IPS-NIHi7 (cell line): Measurements from ENCODE around the gene ZHX3.
"Not testable (repeated sequence)": the region's sequence is repeated elsewhere in the genome, so short reads cannot be mapped to it uniquely, and the experiment has no call there.

Experiments
- DNase-seq: peaks from one replicate; pipeline ENCODE4 v3.0.0; 2012; ENCODE audit warnings: mixed read lengths; ENCODE audit errors: extremely low spot score

The ZHX3 gene

DNA sequence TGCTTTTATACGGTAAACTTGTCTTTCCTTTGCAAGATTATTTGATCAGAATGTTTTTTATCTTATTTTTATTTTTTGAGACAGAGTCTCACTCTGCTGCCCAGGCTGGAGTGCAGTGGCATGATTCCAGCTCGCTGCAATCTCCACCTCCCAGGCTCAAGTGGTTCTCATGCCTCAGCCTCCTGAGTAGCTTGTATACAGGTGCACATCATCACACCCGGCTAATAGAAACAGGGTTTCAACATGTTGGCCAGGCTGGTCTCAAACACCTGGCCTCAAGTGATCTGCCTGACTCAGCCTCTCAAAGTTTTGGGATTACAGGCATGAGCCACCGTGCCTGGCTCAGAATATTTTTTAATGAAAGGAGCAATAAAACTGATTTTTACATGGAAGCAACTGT lies 14.2 kb upstream of the ZHX3 start:
- no peak for DNase-seq

DNA sequence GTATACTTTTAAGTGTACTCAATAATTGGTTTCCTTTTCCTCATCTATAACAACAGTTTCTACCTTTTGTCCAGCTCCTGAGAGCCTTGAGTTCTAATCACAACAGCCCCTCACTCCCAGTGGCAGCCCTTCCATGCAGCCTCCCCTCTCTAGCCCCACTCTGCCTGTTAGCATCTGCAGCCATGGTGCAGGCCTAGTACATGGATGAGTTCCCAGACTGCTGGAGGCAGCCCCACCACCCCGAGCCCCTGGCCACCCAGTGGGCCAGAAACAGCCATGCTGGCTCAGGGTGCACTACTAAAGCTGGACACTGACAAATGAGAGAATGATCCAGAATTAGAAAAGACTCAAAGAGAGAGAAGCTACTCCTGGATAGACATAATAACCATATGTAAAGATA lies 13.4 kb upstream of the ZHX3 start:
- no peak for DNase-seq

DNA sequence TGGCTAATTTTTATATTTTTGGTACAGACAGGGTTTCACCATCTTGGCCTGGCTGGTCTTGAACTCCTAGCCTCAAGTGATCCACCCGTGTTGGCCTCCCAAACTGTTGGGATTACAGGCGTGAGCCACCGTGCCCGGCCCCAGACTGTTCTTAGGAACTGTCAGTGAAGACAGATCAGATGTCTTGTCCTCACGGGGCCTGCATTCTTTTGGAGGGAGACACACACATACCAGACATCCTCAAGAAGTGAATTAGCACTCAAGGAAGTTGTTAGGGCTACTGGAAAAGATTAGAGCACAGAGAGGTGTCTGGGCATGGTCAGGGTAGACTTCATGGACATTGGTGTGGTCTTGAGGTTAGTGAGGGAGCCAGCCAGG lies 12.8 kb upstream of the ZHX3 start:
- no peak for DNase-seq

DNA sequence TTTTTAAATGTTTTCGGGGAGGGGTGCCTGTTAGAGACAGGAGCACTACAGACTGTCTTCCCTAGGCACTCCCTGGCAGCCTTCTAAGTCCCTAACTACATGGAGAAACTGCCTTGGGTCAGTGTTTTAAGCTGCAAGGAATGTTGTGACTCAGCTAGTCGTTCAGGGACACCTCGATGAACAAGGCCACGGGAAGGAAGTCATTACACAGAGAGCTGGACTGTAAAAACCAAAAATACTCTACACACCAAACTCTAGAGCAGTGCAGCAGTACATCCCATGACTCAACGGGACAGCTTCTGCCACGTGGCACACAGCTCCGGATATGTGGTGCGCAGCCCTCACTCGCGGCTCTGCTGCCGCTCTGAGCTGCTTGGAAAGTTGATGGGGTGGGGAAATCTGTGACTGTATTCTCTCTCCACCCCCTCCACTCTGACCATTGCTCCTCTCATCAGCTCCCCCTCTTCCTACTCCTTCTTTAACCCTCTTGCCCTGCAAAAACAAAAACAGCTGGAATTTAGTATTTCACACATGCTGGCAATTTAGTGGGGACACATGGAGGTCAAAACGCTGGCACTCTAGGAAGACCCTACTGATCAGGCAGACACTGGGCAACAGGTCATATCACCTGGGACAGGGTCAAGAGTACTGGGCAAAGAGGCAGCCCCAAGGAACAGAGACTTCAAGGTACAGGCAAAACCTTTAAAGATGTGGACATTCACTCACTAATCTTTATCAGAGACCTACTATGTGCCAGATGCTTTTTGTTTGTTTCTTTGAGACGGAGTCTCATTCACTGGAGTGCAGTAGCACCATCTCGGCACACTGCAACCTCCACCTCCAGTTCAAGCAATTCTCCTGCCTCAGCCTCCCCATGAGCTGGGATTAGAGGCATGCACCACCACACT lies 12.2 kb upstream of the ZHX3 start:
- DNase-seq = no peak

DNA sequence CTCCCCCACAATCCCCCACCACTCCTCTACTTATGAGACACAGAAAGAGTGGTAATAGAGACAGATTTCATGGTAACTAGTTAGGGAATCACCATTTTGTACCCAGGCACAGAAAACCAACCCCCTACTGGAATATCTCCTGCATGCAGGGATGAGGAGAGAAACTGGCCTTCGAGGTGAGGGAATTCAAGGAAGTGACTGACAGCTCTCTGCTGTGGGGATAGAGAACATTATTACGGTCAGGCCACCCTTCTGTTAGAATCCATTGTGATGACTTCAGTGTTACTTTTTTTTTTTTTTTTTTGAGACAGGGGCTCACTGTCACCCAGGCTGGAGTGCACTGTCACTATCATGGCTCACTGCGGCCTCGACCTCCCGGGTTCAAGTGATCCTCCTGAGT lies 9.6 kb upstream of the ZHX3 start:
- no peak for DNase-seq

DNA sequence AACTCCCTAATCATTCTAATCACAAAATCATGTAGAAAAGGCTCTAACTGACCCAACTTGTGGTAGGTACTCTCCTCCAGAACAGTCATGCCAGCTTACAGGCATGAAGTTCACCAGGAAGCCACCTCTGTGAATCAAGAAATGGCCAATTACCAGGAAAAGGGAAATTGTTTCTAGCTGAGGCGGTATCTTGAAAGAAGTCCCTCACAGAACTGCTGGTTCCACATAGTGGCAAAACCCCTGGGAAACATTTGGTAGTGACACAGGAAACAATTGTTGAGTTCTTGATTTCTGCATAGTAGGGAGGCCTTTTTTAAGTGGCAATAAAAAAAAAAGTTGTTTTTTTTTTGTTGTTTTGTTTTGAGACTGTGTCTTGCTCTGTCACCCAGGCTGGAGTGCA lies 3.4 kb upstream of the ZHX3 start:
- no peak for DNase-seq

DNA sequence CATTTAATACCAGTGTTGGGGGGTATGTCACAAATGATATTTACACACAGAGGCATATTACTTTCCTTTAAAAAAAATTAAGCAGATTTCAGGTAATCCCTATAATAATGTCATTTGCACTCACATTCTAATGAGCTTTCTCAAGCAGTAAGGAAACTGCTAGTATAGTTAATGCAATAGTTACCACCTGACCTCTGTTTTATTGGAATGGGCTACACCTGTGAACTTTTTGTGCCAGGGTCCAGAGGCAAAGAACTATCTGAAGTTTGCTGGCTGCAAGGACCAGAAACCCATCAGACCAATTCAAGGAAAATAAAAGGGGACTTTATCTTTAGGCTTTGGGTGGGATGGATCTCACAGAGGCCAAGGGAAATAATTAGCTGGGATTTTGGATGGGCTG lies 2.9 kb upstream of the ZHX3 start:
- no peak for DNase-seq

DNA sequence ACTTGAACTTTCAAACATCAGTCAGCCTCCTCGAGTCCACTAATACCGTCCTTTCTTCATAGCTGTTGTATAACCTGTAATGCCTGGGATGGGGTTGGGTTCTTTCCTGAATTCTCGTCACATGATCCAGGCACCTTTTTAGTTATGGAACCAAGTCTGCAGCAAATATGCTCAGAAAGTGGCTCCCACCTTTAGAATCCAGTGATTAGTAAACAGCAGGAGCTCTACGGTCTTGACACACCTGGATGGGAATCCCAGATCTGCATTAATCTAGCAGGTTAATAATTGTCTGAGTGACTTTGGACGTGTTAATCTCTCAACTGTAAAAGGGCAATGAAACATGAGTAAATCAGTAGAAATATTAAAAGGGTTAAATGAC lies 729 bp upstream of the ZHX3 start:
- no peak for DNase-seq

DNA sequence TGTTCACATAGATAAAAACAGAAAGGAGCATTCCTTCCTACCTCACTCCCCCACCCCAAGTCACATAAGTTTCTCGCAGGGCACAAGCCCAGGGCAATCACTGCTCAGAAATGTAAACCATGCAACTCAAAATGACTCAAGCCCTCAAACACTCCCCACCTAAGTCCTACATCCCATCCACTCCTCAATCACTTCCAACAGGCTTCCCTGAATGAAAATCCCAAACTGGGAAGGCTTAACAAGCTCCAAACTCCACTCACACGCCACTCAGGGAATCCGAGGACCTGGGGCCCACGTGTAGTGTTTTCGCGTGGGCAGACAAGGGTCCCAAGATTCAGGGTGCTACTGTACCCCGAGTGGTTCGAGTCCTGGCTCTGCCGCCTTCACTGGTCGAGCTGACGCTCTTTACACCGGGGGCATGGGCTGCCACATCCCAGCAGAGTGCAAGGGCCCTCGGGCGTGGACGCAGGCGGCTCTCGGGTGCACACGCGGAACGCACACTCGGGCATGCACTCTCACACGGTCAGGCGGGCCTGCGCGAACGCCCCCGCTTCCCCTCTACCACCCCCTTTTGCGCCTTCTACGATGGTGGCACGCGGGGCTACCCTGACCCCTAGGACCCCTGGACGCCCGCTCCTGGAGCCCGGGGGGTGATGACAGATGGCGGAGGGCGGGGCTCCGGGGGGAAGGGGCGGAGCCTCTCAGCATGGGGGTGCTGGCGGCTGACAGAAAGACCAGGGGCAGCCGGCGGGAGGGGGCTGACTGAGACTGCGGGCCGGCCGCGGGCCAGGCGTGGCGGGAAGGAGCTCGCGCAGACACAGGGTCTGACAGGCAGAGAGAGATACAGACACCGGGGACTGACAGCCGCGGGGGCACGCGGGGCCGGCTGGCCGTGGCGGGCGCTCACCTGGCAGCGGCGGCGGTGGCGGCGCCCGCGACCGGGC lies 657 bp downstream of the ZHX3 start:
- DNase-seq = peak; percentile 85

DNA sequence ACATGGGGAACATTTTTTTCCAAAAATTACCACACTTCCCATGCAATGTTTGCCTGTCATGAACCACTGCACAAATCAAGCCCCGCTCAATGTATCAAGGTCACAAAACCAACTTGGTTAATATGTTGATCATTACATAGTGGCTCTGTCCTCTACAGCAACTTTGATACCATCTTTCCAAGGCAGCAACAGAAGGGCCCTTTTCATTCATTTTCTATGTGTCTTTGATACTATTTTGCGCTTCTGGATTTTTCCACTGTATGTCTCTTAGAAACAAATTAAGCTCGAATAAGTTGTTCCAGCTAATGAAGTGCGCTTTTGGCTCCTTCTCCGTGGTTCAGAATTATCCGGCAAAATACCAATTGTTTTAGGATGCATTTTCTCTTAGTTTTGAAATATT lies 1.5 kb downstream of the ZHX3 start:
- DNase-seq = no peak

DNA sequence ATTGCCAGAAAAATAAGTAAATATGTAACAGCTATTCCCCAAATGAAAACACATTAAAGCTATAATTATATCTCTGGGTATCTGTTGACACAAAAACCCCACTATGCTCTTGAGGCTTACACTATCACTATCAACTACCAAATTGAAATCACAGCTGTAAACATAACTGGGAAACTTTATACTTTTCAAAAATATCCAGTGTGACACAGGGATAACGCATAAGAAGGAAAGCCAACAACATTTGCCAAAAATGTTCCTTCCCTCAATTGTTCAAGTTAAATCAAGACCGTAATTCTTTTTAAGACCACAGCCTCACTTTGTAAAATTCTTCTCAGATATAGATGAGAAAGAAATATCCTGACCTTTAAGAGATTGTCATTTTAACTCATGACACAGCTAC lies 3.1 kb downstream of the ZHX3 start:
- DNase-seq = no peak

DNA sequence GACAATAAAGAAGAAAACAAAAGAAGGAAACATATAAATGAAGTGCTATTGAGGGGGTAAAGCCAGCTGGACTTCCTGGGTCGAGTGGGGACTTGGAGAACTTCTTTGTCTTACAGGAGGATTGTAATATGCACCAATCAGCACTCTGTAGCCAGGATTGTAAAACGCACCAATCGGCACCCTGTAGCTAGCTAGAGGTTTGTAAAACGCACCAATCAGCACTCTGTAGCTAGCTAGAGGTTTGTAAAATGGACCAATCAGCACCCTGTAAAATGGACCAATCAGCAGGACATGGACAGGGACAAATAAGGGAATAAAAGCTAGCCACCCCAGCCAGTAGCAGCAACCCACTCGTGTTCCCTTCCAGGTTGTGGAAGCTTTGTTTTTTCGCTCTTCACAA lies 5.5 kb downstream of the ZHX3 start:
- DNase-seq = not testable (repeated sequence)

DNA sequence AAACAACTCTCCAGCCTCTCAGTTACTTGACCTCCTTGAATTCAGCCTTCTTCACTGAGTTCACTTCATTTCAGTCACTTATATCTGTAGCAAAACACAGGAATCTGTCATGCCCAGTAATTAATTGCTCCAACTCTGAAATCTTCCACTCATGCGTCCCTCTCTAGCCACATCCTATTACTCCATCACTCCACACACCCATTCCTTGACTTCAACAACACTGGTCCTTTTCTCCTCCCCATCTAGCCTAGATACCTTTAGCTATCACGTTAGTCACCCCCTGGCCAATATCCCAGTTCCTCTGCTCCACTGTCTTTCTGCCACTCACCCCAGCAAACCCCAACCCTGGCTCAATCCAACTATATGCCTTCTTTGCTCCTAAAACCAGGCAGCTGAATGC lies 7.7 kb downstream of the ZHX3 start:
- no peak for DNase-seq

DNA sequence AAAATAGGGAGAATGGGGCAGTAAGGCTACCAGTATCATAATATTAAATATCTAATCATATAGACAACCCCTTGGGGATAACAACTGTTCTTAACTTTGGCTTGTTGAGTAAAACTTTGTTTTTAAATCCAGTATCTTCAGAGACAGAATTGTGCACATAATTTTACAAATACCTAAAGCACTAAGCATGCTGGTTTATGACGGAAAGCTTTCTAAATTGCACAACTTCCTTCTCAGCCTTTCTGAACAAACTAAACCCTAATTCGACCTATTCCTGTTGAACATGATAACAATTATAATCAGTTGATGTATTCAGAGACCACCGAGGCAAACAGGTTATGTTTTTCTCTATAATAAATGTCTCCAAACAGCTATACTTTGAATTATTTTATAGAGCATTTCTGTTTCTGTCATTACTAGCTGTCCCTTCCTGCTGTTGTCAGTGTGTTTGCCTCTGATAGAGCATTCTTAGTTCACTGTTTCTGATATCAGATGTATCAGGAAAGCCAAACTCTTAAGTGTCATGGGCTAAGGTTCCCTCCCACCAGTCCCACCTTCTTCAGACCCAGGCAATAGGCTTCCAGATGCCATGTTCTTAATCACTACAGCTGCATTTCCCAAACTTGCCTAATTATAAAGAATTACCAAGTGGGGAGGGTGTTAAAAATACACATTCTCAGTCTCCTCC lies 8.7 kb downstream of the ZHX3 start:
- DNase-seq = no peak

DNA sequence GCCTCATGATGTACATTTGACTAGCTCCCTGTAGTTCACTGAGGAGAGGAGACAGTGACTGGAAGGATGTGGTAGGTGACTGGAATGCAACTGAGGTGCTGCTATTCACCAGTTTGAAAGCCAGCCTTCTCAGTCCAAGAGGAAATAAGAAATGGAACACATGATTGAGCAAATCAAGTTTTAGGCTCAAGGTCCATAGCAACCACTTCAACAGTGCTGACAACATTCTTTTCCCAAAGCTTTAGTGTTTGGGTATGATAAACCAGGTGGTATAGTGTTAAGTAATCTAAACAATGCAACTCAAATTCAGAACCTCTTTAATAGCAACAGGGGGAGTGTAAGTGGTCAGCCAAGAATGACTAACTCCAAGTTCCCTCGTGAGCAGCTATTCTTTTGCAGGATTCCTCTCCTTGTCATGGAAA lies 9.2 kb downstream of the ZHX3 start:
- DNase-seq = no peak

DNA sequence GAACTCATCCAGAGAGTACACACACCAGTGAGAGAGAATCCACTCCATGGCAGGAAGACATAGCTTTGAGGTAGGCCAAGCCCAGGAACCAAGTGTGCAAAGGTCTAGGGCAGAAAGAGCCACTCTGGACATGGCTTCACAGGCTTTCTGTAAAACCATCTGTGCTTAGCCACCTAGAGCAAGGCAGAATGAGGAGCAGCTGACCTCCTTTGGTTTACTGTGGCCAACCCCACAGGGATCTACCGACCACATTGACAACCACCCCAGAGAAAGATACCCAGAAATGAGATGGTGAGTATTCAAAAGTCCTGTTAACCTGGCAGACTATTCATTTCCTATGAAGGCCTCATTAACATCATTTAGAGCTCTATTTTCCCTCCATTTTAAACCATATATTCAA lies 10.5 kb downstream of the ZHX3 start:
- no peak for DNase-seq

DNA sequence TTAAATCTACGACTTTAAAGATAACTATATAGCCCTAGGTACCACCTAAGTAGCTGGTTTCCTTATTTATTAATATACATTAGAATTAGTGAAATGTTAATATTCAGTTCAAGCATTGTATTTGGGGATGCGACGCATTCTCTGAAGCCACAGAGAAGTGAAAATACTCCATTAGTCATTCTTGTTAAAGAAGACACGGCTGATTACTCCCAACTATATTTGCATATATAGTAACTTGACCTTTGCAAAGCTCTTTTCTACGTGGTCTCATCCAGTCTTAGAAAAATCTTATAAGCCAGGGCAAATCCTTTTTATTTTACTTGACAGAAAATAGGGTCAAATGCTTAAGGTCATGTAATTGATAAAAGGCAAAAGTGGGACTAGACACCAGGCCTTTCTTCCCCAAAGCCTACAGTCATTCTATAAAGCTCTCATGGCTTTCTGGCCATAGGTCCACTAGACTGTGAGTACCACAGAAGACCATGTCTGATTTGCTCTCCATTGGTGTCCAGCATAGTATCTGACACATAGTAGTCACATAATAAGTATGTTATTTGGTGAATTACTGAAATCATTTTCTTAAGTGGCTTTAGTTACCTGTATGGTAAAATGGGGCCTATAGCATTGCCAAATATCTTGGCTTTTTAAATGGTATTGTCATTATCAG lies 11.3 kb downstream of the ZHX3 start:
- DNase-seq = no peak

DNA sequence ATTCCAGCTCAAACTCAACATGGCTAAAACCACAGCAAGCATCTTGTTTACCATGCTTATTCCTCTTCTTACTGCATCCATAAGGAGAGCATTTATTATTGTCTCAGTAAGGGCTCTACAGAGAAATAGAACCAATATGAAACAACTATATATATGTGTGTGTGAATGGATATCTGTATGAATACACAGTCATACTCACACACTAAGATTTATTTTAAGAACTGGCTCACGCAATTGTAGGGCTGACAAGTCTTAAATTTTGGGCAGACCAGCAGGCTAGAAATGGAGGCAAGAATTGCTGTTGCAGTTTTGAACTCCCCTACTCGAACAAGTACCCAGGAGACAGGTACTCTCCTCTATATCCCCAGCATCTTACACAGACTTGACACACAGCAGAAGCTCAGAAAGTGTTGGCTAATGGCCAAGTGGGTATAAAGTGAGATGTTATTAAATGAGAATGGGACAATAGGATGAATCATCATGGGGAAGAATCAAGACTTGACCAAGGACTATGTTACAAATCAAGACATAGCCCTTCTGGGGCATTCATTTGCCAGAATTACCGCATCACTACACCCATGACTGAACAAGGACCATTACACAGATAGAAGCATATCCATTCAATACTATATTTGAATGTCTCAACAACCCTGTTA lies 13.0 kb downstream of the ZHX3 start:
- no peak for DNase-seq

DNA sequence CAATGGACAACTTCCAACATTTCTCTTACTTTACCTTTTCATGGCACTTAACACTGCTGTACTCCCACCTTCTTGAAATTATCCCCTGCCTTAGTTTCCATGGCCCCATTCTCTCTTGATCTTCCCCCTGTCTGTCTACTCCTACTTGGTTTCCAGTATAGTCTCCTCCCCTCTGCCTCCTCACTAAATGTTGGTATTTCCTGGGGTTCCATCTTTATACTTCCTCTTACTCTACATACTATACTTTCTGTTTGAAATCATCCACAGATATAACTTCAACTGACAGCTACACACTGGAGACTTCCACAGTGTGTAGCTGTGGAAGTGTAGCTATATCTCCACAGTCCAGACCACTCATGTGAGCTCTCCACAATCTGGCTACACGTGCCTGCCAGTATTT lies 13.5 kb downstream of the ZHX3 start:
- no peak for DNase-seq

DNA sequence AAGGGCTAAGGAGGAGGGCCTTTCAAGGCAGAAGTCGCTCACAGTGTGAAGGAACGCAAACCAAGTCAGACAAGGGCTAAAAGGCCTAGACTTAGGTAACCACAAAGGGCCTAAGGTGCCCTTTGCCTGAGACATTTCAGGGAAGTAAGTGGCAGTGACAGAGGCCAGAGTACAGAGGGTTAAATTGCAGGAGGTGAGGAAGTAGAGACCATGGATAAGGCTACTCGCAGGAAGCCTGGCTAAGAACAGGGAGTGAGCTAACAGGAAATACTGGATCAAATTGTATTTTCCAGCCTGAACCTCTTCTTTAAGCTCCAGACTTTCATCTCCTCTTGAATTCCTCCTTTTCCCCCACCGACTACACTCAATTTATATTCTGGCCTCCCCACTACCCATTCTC lies 16.6 kb downstream of the ZHX3 start:
- DNase-seq = no peak

DNA sequence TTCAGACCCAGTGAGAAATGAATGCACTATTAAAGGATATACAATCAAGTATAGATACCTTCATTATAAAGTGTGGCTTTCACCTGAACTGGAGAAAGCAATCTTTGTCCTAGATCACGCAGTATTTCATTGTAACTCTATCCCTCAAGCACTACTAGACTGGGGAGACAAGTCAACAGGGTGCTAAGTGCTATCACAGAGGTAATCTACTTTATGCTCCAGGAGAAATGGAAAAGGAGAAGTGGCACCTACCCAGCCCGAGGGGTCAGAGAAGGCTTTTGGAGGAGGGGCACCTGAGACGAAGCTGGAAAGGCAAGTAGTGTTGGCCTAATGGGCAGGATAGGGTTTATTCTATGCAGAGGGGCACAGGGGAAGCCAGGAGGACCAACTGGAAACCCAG lies 17.1 kb downstream of the ZHX3 start:
- no peak for DNase-seq
